Endothelial cell (in vitro differentiated cells): ENCODE data around the gene MYBBP1A. TPM values are rescaled to one million over a fixed set of nuclear protein-coding genes. Genes with fewer than 3 reads are reported as not detected.

Experiments used
- DNase-seq: peaks from one replicate; pipeline ENCODE4 v3.0.0; 2021; ENCODE audit warnings: low spot score
- H3K27ac Mint-ChIP-seq: one replicate; pipeline ENCODE4 v1.8.0; 2021; ENCODE audit warnings: mixed read lengths, inconsistent platforms; ENCODE audit not compliant: unreplicated experiment
- H3K27me3 Mint-ChIP-seq: one replicate; pipeline ENCODE4 v1.8.0; 2021; ENCODE audit warnings: mild to moderate bottlenecking, moderate library complexity, mixed read lengths, inconsistent platforms; ENCODE audit not compliant: unreplicated experiment
- H3K36me3 Mint-ChIP-seq: one replicate; pipeline ENCODE4 v1.8.0; 2021; ENCODE audit warnings: mild to moderate bottlenecking, low read depth, mixed read lengths, inconsistent platforms; ENCODE audit not compliant: unreplicated experiment
- H3K4me1 Mint-ChIP-seq: one replicate; pipeline ENCODE4 v1.8.0; 2021; ENCODE audit warnings: mild to moderate bottlenecking, mixed read lengths, inconsistent platforms; ENCODE audit not compliant: unreplicated experiment
- H3K4me3 Mint-ChIP-seq: one replicate; pipeline ENCODE4 v1.8.0; 2021; ENCODE audit warnings: mild to moderate bottlenecking, mixed read lengths, inconsistent platforms; ENCODE audit not compliant: unreplicated experiment
- H3K9me3 Mint-ChIP-seq: one replicate; pipeline ENCODE4 v1.8.0; 2021; ENCODE audit warnings: mixed read lengths, inconsistent platforms; ENCODE audit not compliant: unreplicated experiment
- CTCF ChIP-seq: fragments of 200-600 bp; sonication (generic); IDR thresholded peaks from one replicate; pipeline ENCODE4 v1.5.0; 2021; ENCODE audit warnings: antibody characterized with exemption; ENCODE audit not compliant: unreplicated experiment
- total RNA-seq: library from RNA; stranded (reverse); fragmentation: NEBNext Ultra II Directional; extraction: Animal tissue kit (Norgen Biotek cat#: 25700); gene quantifications from one replicate; pipeline ENCODE4 v1.2.1, GENCODE V29; 2021; ENCODE audit not compliant: unreplicated experiment

MYBBP1A gene
- total RNA-seq, 1 donor from 2014 or later = 32.4 TPM

- H3K27ac Mint-ChIP-seq = no peak overlapping the region
- H3K4me1 Mint-ChIP-seq = peaks cover 4% of the 10 kb centered on the region
- no peak overlapping the region for H3K4me3 Mint-ChIP-seq
- H3K27me3 Mint-ChIP-seq = peaks cover 2% of the 10 kb centered on the region
- DNase-seq = no peak
- no peaks in the 10 kb centered on the region for H3K9me3 Mint-ChIP-seq
- no peaks in the 10 kb centered on the region for H3K36me3 Mint-ChIP-seq
- TF ChIP-seq CTCF = no peak
These were observed 7.1 kb upstream of the MYBBP1A start for GRCh38 chr17:4562015-4562969.

GRCh38 chr17:4560837-4561256 is 5.7 kb upstream of the MYBBP1A start:
- Mint-ChIP-seq H3K4me3 (no peak overlapping the region), H3K36me3 (no peaks in the 10 kb centered on the region), H3K27ac (no peak overlapping the region), H3K9me3 (no peaks in the 10 kb centered on the region), H3K27me3 (peaks cover 3% of the 10 kb centered on the region), H3K4me1 (peaks cover 9% of the 10 kb centered on the region)
- no peak for TF ChIP-seq CTCF
- DNase-seq = no peak

- Mint-ChIP-seq H3K4me1 (peaks cover 13% of the 10 kb centered on the region), H3K27ac (no peak within 1 kb of the TSS), H3K27me3 (peaks cover 3% of the 10 kb centered on the region), H3K36me3 (no peaks in the 10 kb centered on the region), H3K4me3 (no peak within 1 kb of the TSS), H3K9me3 (no peaks in the 10 kb centered on the region)
- no peak for DNase-seq
- TF ChIP-seq CTCF = no peak
These were observed 5.2 kb upstream of the MYBBP1A start, which contains the start of gene GGT6 for GRCh38 chr17:4560421-4560820. GGT6 (minus strand) TSS chr17:4560577; CDS start chr17:4560521, 56 bp downstream.

- no peak overlapping the region for H3K27ac Mint-ChIP-seq
- H3K27me3 Mint-ChIP-seq = peaks cover 4% of the 10 kb centered on the region
- H3K36me3 Mint-ChIP-seq = no peaks in the 10 kb centered on the region
- DNase-seq = no peak
- H3K4me1 Mint-ChIP-seq = peaks cover 14% of the 10 kb centered on the region
- TF ChIP-seq CTCF = no peak
- no peak overlapping the region for H3K4me3 Mint-ChIP-seq
- H3K9me3 Mint-ChIP-seq = no peaks in the 10 kb centered on the region
These were observed 4.8 kb upstream of the MYBBP1A start for GRCh38 chr17:4559966-4560365.
